A673 (cell line): ENCODE data around the gene HOXB9. TPM values are rescaled to one million over a fixed set of nuclear protein-coding genes. Genes with fewer than 3 reads are reported as not detected.

Source experiments
- BruUV-seq: library from RNA; stranded (reverse); fragments of 400-500 nt; replicated peaks from 2 replicates; lab custom pipeline; 2021; lab: Mats Ljungman, UMichigan
- CTCF ChIA-PET: fragments of 300-600 bp; sonication (Branson Sonifier 250); formaldehyde crosslinking; loops from one replicate; lab custom pipeline; 2022; ENCODE audit warnings: antibody characterized with exemption; lab: Charles Lee
- POLR2A ChIA-PET: fragments of 300-600 bp; sonication (Branson Sonifier 250); formaldehyde crosslinking; loops from one replicate; lab custom pipeline; 2022; ENCODE audit warnings: antibody characterized with exemption; ENCODE audit not compliant: low non-redundant PET; lab: Charles Lee
- DNase-seq: peaks from one replicate; pipeline ENCODE4 v3.0.0-alpha.2; 2015; ENCODE audit warnings: low spot score
- H3K27ac ChIP-seq: fragments of 200-600 bp; sonication (generic); 2 replicates; pipeline ENCODE4 v1.5.1; 2016; ENCODE audit warnings: mixed run types, low read depth, mild to moderate bottlenecking, mixed read lengths, antibody characterized with exemption, low read length; ENCODE audit not compliant: poor library complexity, severe bottlenecking
- H3K27me3 ChIP-seq: fragments of 200-600 bp; sonication (generic); replicated peaks from 2 replicates; pipeline ENCODE4 v1.6.1; 2017; ENCODE audit warnings: mixed run types, low read depth, mild to moderate bottlenecking, mixed read lengths, antibody characterized with exemption, low read length; ENCODE audit not compliant: insufficient read depth, poor library complexity
- H3K36me3 ChIP-seq: fragments of 200-600 bp; sonication (generic); 2 replicates; pipeline ENCODE4 v1.6.1; 2016; ENCODE audit warnings: mixed run types, mild to moderate bottlenecking, mixed read lengths, antibody characterized with exemption, low read length; ENCODE audit not compliant: insufficient read depth, poor library complexity, severe bottlenecking
- H3K4me1 ChIP-seq: fragments of 200-600 bp; sonication (generic); 2 replicates; pipeline ENCODE4 v1.6.1; 2017; ENCODE audit warnings: mixed run types, mild to moderate bottlenecking, mixed read lengths, antibody characterized with exemption, low read length; ENCODE audit not compliant: insufficient read depth, poor library complexity, severe bottlenecking
- H3K4me3 ChIP-seq: fragments of 200-600 bp; sonication (generic); 2 replicates; pipeline ENCODE4 v1.5.1; 2016; ENCODE audit warnings: low read depth, mixed run types, mild to moderate bottlenecking, mixed read lengths, low read length; ENCODE audit not compliant: poor library complexity, severe bottlenecking
- H3K9me3 ChIP-seq: fragments of 200-600 bp; sonication (generic); 2 replicates; pipeline ENCODE4 v1.6.1; 2016; ENCODE audit warnings: mixed run types, low read depth, mild to moderate bottlenecking, mixed read lengths, antibody characterized with exemption, low read length; ENCODE audit not compliant: poor library complexity, severe bottlenecking
- EZH2 ChIP-seq: fragments of 200-600 bp; sonication (generic); IDR thresholded peaks from 2 replicates; pipeline ENCODE4 v1.6.1; 2017; ENCODE audit warnings: borderline replicate concordance, low read depth, mild to moderate bottlenecking, mixed read lengths, antibody characterized with exemption, low read length; ENCODE audit not compliant: poor library complexity, severe bottlenecking
- intact Hi-C: fragments of 100-400 bp; cut with micrococcal nuclease; formaldehyde crosslinking; loops from one replicate; pipeline ENCODE4 v1.10.0; 2022; ENCODE audit not compliant: unreplicated experiment
- total RNA-seq: library from RNA; stranded (reverse); gene quantifications from 2 replicates; pipeline ENCODE4 v1.2.3, GENCODE V29; 2021
- TF ChIP-seq, protein P1 (sequence below): fragments of 300-800, 200-600 bp; sonication (generic); conservative IDR thresholded peaks from 2 replicates; pipeline ENCODE4 v1.5.1; 2017; ENCODE audit warnings: low read depth, mild to moderate bottlenecking, antibody characterized with exemption, low read length, moderate library complexity, mixed read lengths

HOXB9 gene
- total RNA-seq, 1 experiment from 2014 or later = 8.2 TPM

DNA sequence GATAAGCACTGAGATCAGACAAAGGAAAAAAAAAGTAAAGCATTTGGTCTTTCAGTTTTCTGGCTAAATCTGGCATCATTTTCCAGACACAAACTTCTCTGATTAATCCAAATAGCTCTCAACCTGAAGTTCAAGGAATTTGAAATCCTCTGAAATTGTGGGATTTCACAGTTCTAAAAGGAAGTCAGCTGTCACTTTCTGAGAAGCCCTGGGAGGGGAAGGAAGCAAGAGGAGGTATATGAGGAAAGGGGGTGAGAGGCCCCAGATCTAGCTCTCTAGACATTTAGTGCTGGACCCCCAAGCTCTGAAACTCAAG, 17.5 kb upstream of the HOXB9 start:
- peaks cover 22% of the 10 kb centered on the region for H3K27me3 ChIP-seq
- peaks cover 6% of the 10 kb centered on the region for H3K4me1 ChIP-seq
- no peaks in the 10 kb centered on the region for H3K9me3 ChIP-seq
- no peak for DNase-seq
- intact Hi-C loops = no loop called here
- ChIA-PET POLR2A (no interaction called here), CTCF (interaction anchor here (1.0 kb wide), 1 partner anchor 235 kb away, joined by 4 read pairs; no protein-coding TSS in a partner anchor)
- H3K4me3 ChIP-seq = no peak overlapping the region
- no peak for TF ChIP-seq EZH2
- TF ChIP-seq, protein P1, sequence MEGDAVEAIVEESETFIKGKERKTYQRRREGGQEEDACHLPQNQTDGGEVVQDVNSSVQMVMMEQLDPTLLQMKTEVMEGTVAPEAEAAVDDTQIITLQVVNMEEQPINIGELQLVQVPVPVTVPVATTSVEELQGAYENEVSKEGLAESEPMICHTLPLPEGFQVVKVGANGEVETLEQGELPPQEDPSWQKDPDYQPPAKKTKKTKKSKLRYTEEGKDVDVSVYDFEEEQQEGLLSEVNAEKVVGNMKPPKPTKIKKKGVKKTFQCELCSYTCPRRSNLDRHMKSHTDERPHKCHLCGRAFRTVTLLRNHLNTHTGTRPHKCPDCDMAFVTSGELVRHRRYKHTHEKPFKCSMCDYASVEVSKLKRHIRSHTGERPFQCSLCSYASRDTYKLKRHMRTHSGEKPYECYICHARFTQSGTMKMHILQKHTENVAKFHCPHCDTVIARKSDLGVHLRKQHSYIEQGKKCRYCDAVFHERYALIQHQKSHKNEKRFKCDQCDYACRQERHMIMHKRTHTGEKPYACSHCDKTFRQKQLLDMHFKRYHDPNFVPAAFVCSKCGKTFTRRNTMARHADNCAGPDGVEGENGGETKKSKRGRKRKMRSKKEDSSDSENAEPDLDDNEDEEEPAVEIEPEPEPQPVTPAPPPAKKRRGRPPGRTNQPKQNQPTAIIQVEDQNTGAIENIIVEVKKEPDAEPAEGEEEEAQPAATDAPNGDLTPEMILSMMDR = no peak
- no peak overlapping the region for H3K27ac ChIP-seq
- no peaks in the 10 kb centered on the region for H3K36me3 ChIP-seq
- no TSS peak for BruUV-seq

DNA sequence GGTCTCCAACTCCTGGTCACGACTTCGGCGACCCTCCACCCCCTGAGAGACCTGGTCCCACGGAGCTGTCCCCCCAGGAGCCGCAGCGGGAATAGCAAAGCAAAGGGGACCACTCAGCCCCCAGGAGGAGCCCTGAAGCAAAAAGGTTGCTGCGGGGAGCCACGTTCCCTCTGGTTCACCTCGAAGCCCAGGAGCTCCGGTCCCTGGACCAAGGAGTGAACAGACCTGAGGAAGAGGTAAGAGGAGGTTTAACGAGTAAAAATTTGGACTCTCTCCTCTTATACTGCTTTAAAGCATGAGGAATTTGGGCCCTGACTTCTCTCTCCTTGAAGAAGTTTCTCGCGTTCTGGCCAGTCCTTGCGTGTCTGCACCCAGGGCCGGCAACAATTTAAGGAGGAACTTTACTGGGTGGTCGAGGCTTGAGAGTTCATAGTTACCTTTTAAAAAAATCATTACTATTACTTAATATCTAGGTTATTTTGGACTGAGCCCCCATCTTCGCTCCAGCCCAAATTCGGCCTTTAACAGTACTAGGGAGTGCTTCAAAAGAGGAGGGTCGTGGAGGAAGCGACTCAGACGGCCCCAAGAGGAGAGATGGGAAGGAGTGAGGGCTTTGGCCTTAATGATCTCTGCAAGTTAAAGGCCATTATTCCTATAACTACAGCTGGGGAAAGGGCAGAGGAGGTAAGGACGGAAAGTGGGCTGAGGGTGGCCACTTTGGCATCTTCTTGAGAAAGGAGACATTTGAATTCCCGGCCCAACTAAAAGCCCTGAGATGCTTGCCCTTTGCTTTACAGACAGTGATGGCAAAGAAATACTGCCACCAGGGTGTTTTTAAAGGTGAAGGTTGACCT, 16.9 kb upstream of the HOXB9 start:
- Histone ChIP-seq H3K27me3 (peaks cover 22% of the 10 kb centered on the region), H3K27ac (no peak overlapping the region), H3K4me3 (no peak overlapping the region), H3K36me3 (no peaks in the 10 kb centered on the region), H3K9me3 (no peaks in the 10 kb centered on the region), H3K4me1 (peaks cover 6% of the 10 kb centered on the region)
- ChIA-PET POLR2A (no interaction called here), CTCF (interaction anchor here (1.0 kb wide), 1 partner anchor 236 kb away, joined by 4 read pairs; no protein-coding TSS in a partner anchor)
- no TSS peak for BruUV-seq
- TF ChIP-seq, protein P1 = no peak
- intact Hi-C loops = no loop called here
- no peak for DNase-seq

DNA sequence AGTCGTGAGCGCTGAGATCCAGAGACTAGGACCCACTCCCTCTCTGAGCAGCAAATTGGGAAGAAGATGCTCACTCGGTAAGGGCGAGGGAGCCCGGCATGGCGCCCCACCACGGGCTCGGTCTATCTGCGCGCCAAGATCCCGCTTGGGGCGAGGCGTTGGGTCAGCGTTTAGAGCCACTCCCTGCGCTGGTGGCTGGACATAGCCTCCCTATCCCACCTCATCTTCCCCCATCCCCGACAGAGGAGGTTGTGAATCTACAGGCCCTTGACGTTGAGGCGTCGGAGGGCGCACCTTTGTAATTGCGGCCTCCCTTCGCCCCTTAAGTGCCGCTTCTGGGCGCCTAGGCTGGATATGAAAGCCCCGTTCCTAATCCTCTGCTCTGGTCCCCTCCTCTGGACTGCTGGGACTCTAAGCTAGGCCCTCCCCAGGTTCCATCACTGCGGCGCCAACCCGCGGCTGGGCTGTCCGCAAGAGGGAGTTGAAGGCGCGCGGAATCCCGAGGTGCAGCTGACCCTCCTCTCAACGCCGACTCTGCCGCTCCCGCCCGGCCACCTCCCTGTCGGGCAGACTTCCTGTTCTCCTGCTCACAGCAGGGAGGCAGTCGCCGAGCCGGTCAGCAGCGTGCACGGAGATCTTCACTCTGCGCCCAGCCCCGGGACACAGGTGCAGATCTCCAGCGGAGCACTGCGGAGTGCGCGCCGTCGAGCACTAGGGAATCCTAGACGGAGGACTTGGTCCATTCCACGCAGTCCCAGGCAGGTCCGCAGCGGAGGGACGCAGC, 16.1 kb upstream of the HOXB9 start:
- H3K4me1 ChIP-seq = peaks cover 3% of the 10 kb centered on the region
- H3K4me3 ChIP-seq = no peak overlapping the region
- no peak overlapping the region for H3K27ac ChIP-seq
- H3K9me3 ChIP-seq = no peaks in the 10 kb centered on the region
- TF ChIP-seq, protein P1 = no peak; the same call in 1 of the 2 replicates
- TF ChIP-seq EZH2 = no peak
- POLR2A ChIA-PET = no interaction called here
- H3K27me3 ChIP-seq = peaks cover 22% of the 10 kb centered on the region
- CTCF ChIA-PET = no interaction called here
- no peak for DNase-seq
- no TSS peak for BruUV-seq
- intact Hi-C loops = no loop called here
- no peaks in the 10 kb centered on the region for H3K36me3 ChIP-seq
